Stimulated activated CD8-positive, alpha-beta memory T cell treated with anti-CD3 and anti-CD28 coated beads, Interleukin-12 subunit alpha, Interleukin-12 subunit beta, amount 100 ng/mL, for 1 hour (primary cell): ENCODE results near the gene NPY4R2.
"Not testable (repeated sequence)": the region's sequence is repeated elsewhere in the genome, so short reads cannot be mapped to it uniquely, and the experiment has no call there.

Experiments used
- DNase-seq: peaks from one replicate; pipeline ENCODE4 v3.0.0-alpha.2; 2020; ENCODE audit warnings: low read depth

Gene NPY4R2

GRCh38 chr10:47918475-47918874 is at the start of gene NPY4R2:
TSS of gene NPY4R2 (plus strand) at chr10:47918662. CDS start at chr10:47921988, 3,326 bp downstream.
- DNase-seq: not testable (repeated sequence)

GRCh38 chr10:47870887-47871286 is 47.6 kb upstream of the NPY4R2 start:
- not testable (repeated sequence) for DNase-seq

- not testable (repeated sequence) for DNase-seq
Measured at GRCh38 chr10:47871485-47872180, 46.8 kb upstream of the NPY4R2 start.

GRCh38 chr10:47872236-47872635 is 46.2 kb upstream of the NPY4R2 start:
- DNase-seq: not testable (repeated sequence)

GRCh38 chr10:47884239-47884638 is 34.2 kb upstream of the NPY4R2 start:
- DNase-seq: not testable (repeated sequence)

GRCh38 chr10:47884934-47885333 is 33.5 kb upstream of the NPY4R2 start:
- not testable (repeated sequence) for DNase-seq

GRCh38 chr10:47886356-47886755 is 32.1 kb upstream of the NPY4R2 start:
- DNase-seq: not testable (repeated sequence)

GRCh38 chr10:47886827-47887226 is 31.6 kb upstream of the NPY4R2 start:
- not testable (repeated sequence) for DNase-seq

- DNase-seq: not testable (repeated sequence)
Measured at GRCh38 chr10:47890737-47891136, 27.7 kb upstream of the NPY4R2 start.

GRCh38 chr10:47892494-47893261 is 25.8 kb upstream of the NPY4R2 start:
- not testable (repeated sequence) for DNase-seq

GRCh38 chr10:47894571-47894970 is 23.9 kb upstream of the NPY4R2 start:
- DNase-seq: not testable (repeated sequence)

GRCh38 chr10:47897813-47898212 is 20.6 kb upstream of the NPY4R2 start:
- DNase-seq: not testable (repeated sequence)

- DNase-seq: not testable (repeated sequence)
Measured at GRCh38 chr10:47909333-47909732, 9.1 kb upstream of the NPY4R2 start.

GRCh38 chr10:47910486-47910885 is 8.0 kb upstream of the NPY4R2 start:
- not testable (repeated sequence) for DNase-seq

- DNase-seq: not testable (repeated sequence)
Measured at GRCh38 chr10:47914052-47914451, 4.4 kb upstream of the NPY4R2 start.

- not testable (repeated sequence) for DNase-seq
Measured at GRCh38 chr10:47915849-47916548, 2.5 kb upstream of the NPY4R2 start.

GRCh38 chr10:47920610-47921009 is 2.1 kb downstream of the NPY4R2 start:
- not testable (repeated sequence) for DNase-seq

GRCh38 chr10:47922503-47922902 is 4.0 kb downstream of the NPY4R2 start:
- DNase-seq: not testable (repeated sequence)

GRCh38 chr10:47924628-47925027 is 6.2 kb downstream of the NPY4R2 start:
- DNase-seq: not testable (repeated sequence)

GRCh38 chr10:47927147-47927916 is 8.9 kb downstream of the NPY4R2 start:
- not testable (repeated sequence) for DNase-seq

GRCh38 chr10:47928225-47928624 is 9.8 kb downstream of the NPY4R2 start:
- not testable (repeated sequence) for DNase-seq

GRCh38 chr10:47932824-47933223 is 14.4 kb downstream of the NPY4R2 start:
- not testable (repeated sequence) for DNase-seq
